Tibial artery (tissue), 4 donors: Measurements from ENCODE around the gene NEUROG1.
A peak's percentile ranks its signal among the peaks of the same experiment; 100 is the strongest.

ENCODE experiments used
- DNase-seq, 2 donors: peaks; one replicate each; pipeline ENCODE4 v3.0.0-alpha.2; 2019
- H3K27ac ChIP-seq, 2 donors: fragments of 200-600 bp; sonication (generic) in 1 of 2; 1 replicate in 1 of 2; 2 replicates in 1 of 2; pipeline ENCODE4 v1.5.1; 2018 to 2019; ENCODE audit warnings: mild to moderate bottlenecking in 1 of 2
- H3K27me3 ChIP-seq, 2 donors: fragments of 200-600 bp; sonication (generic) in 1 of 2; one replicate each; pipeline versions ENCODE4 v1.5.1 to v1.6.0; 2016 to 2019
- H3K36me3 ChIP-seq, 3 donors: fragments of 200-600 bp; sonication (generic) in 2 of 3; one replicate each; pipeline ENCODE4 v1.5.1; 2016 to 2019; ENCODE audit warnings: mild to moderate bottlenecking in 2 of 3
- H3K4me1 ChIP-seq, 4 donors: fragments of 200-600 bp; sonication (generic) in 2 of 4; 1 replicate in 3 of 4; 2 replicates in 1 of 4; pipeline ENCODE4 v1.5.1; 2016 to 2019
- H3K4me3 ChIP-seq, 2 donors: fragments of 200-600 bp; sonication (generic) in 1 of 2; 1 replicate in 1 of 2; 2 replicates in 1 of 2; pipeline ENCODE4 v1.5.1; 2018 to 2019; ENCODE audit warnings: mild to moderate bottlenecking in 2 of 2
- H3K9me3 ChIP-seq, 3 donors: fragments of 200-600 bp; sonication (generic) in 1 of 3; one replicate each; pipeline ENCODE4 v1.5.1; 2016 to 2019
- CTCF ChIP-seq, 2 experiments: fragments of 200-600 bp in 1 of 2; fragments of 450-650 bp in 1 of 2; IDR thresholded peaks; one replicate each; pipeline ENCODE4 v1.5.1; 2017 to 2019; ENCODE audit warnings: antibody characterized with exemption in 2 of 2, mild to moderate bottlenecking in 1 of 2, moderate library complexity in 1 of 2
- intact Hi-C: fragments of 100-400 bp; cut with DNase I; formaldehyde crosslinking; loops from one replicate; pipeline ENCODE4 v1.15.0; 2023; ENCODE audit warnings: low total_unique reads

NEUROG1 gene

GRCh38 chr5:135555530-135555929, 19.8 kb upstream of the NEUROG1 start:
- H3K27ac ChIP-seq = no peak overlapping the region
- no peak for TF ChIP-seq CTCF (IDR thresholded peaks at IDR 0.05)
- H3K27me3 ChIP-seq = peaks cover 0 to 51% of the 10 kb centered on the region in 2 donors
- no peaks in the 10 kb centered on the region for H3K36me3 ChIP-seq
- H3K4me3 ChIP-seq = no peak overlapping the region
- H3K9me3 ChIP-seq = no peaks in the 10 kb centered on the region
- no peak for DNase-seq
- intact Hi-C loops = no loop called here
- H3K4me1 ChIP-seq = no peaks in the 10 kb centered on the region

GRCh38 chr5:135553688-135554462, 18.1 kb upstream of the NEUROG1 start:
- DNase-seq = no peak
- TF ChIP-seq CTCF (IDR thresholded peaks at IDR 0.05) = no peak
- Histone ChIP-seq H3K9me3 (no peaks in the 10 kb centered on the region), H3K27ac (no peak overlapping the region), H3K27me3 (peaks cover 0 to 51% of the 10 kb centered on the region in 2 donors), H3K36me3 (no peaks in the 10 kb centered on the region), H3K4me3 (no peak overlapping the region), H3K4me1 (no peaks in the 10 kb centered on the region)
- intact Hi-C loops = no loop called here

DNA sequence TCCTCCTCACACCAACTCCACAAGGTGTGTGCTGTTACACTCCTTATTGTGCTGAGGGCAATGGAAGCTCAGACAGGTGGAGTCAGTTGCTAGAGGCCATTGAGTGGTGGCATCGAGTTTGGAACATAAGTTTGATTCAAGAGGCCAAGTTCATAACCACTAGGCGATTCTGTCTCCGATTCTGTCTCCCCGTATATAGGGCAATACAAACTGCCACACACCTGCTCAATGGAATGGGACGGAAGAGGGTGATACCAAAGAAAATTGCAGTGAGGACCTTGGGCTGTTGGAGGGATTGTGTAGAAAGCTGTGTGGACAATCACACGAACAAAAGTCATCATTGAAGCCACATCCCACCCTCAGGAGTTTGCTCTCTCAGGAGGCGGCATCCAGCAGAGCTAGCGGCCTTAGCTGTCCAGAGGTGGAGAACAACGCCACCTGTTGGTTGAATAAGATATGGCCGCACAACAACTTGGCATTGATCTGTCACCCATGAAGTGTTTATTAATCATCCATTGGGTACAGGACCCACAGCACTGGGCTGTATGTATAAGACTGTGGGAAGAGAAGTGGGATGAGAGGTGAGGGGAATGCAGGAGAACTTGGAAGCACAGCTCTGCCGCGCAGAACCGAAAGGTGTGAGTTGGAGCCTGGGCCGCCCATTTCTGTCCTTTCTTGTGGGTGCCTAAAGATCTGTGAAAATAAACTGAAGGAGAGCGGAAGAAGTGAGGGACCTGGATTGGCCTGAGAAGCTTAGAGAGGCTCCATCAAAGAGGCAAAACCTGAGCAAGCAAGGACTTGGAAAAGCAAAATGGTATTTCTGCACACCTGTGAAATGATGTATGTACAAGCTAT, 16.1 kb upstream of the NEUROG1 start:
- Histone ChIP-seq H3K27me3 (peaks cover 0 to 60% of the 10 kb centered on the region in 2 donors), H3K27ac (no peak overlapping the region), H3K9me3 (no peaks in the 10 kb centered on the region), H3K4me3 (no peak overlapping the region), H3K4me1 (no peaks in the 10 kb centered on the region), H3K36me3 (no peaks in the 10 kb centered on the region)
- peak; percentile 81 to 86 for TF ChIP-seq CTCF (IDR thresholded peaks at IDR 0.05)
- peak; percentile 76 for DNase-seq
- intact Hi-C loops = loop anchor here (2.0 kb wide), 1 partner anchor 87 kb away; no protein-coding TSS in a partner anchor

- Histone ChIP-seq H3K4me3 (no peak overlapping the region), H3K4me1 (peaks cover 0 to 3% (median 2%) of the 10 kb centered on the region in 4 donors), H3K27ac (no peak overlapping the region), H3K36me3 (no peaks in the 10 kb centered on the region), H3K9me3 (no peaks in the 10 kb centered on the region), H3K27me3 (peaks cover 0 to 69% of the 10 kb centered on the region in 2 donors)
- no peak for DNase-seq
- TF ChIP-seq CTCF (IDR thresholded peaks at IDR 0.05) = no peak
- intact Hi-C loops = no loop called here
Measured at GRCh38 chr5:135549413-135549812, 13.6 kb upstream of the NEUROG1 start.

- peaks cover 0 to 17% (median 15%) of the 10 kb centered on the region in 4 donors for H3K4me1 ChIP-seq
- H3K4me3 ChIP-seq = no peak overlapping the region
- DNase-seq = no peak
- H3K36me3 ChIP-seq = no peaks in the 10 kb centered on the region
- TF ChIP-seq CTCF (IDR thresholded peaks at IDR 0.05) = no peak
- peaks cover 0 to 74% of the 10 kb centered on the region in 2 donors for H3K27me3 ChIP-seq
- no peaks in the 10 kb centered on the region for H3K9me3 ChIP-seq
- H3K27ac ChIP-seq = no peak overlapping the region
- intact Hi-C loops = no loop called here
Measured at GRCh38 chr5:135547590-135548254, 12.0 kb upstream of the NEUROG1 start.
